ENCODE data around the gene ST3GAL3. TPM values are rescaled to one million over a fixed set of nuclear protein-coding genes. Genes with fewer than 3 reads are reported as not detected.

ST3GAL3 gene
- total and polyA plus RNA-seq, 10 of the 15 experiments (the other 5 are each of a cell fraction or from before 2014, with no cell fraction given) = 1.2 to 19.3 (median 11.0) TPM

DNA sequence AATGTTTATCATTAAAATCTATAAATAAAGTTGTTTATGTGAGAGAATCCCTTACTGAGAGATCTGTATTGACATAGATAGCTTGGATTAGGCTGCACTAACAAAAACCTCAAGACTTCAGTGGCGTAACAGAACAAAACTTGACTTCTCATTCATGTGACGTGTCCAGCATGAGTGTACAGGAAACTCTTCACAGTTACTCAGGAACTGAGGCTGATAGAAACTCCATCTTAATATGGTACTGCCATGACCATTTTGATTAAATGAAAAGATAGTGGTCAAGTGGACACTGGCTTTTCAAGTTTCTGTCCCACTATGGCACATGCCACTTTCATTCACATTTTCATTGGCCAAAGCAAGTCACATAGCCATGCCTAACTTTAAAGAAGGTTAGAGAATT, 3.7 kb downstream of the ST3GAL3 start:
- peaks cover 0 to 5% of the 10 kb centered on the region in 2 experiments; a peak in 1 of 4 replicates for H3K36me3 ChIP-seq (ENCODE audit: control insufficient read depth in 2 of 2, insufficient read depth in 2 of 2, low read length in 1 of 2)
- no peaks in the 10 kb centered on the region for H4K20me1 ChIP-seq (ENCODE audit: control insufficient read depth, insufficient read depth)
- ATAC-seq (no peak), FAIRE-seq (no peak), DNase-seq (ENCODE audit: low read depth, low spot score) (no peak)
- H3K4me1 ChIP-seq (ENCODE audit: control insufficient read depth, insufficient read depth, low read length) = peaks cover 3% of the 10 kb centered on the region; the same call in 1 of the 2 replicates
- H3K9me3 ChIP-seq (replicated peaks; ENCODE audit: control insufficient read depth, insufficient read depth, low read length) = no peaks in the 10 kb centered on the region
- ChIA-PET CTCF (interaction anchor here (1.1 to 1.8 kb wide), 2 partner anchors 57 to 223 kb away, joined by 7 to 8 read pairs; no protein-coding TSS in a partner anchor), RAD21 (ENCODE audit: unreplicated experiment) (interaction anchor here (1.5 kb wide), 1 partner anchor 52 kb away, joined by 5 read pairs; no protein-coding TSS in a partner anchor), SMC1A (ENCODE audit: uncharacterized antibody, unreplicated experiment) (interaction anchor here (0.9 to 1.6 kb wide), 3 partner anchors 58 to 235 kb away, joined by 3 to 4 read pairs (median 3); partner anchors contain the start of gene KDM4A), POLR2A (interaction anchor here (0.7 to 1.3 kb wide), 2 partner anchors 12 to 57 kb away, joined by 3 to 5 read pairs; no protein-coding TSS in a partner anchor)
- H3K4me2 ChIP-seq (ENCODE audit: control insufficient read depth, insufficient read depth) = no peak overlapping the region; the same call in 1 of the 2 replicates
- H3K9ac ChIP-seq (ENCODE audit: control insufficient read depth, insufficient read depth, low read length) = no peak overlapping the region
- no peak overlapping the region for H2AFZ ChIP-seq (ENCODE audit: control insufficient read depth, low read depth, low read length)
- H3K27ac ChIP-seq (ENCODE audit: control insufficient read depth, insufficient read depth) = no peak overlapping the region
- no peak overlapping the region for H3K4me3 ChIP-seq
- 70% methylated on average over 2 of the region's 2 CpGs for WGBS (ENCODE audit: insufficient coverage, insufficient replicate concordance, low lambda C conversion rate, missing lambda C conversion rate)
- H3K27me3 ChIP-seq (replicated peaks in 1 of 2; ENCODE audit: control insufficient read depth in 2 of 2, insufficient read depth in 2 of 2, low read length in 1 of 2) = no peaks in the 10 kb centered on the region
- intact Hi-C loops (cut with micrococcal nuclease; ENCODE audit: unreplicated experiment) (no loop called here), in situ Hi-C loops (cut with MboI) (no loop called here)
- peaks cover 31% of the 10 kb centered on the region for H3K79me2 ChIP-seq (ENCODE audit: control insufficient read depth, insufficient read depth, low read length)
- no TSS peak for BruUV-seq (replicated peaks)
- TF ChIP-seq HCFC1 (IDR thresholded peaks at IDR 0.05; ENCODE audit: low read length) (no peak), SREBF2 (IDR thresholded peaks at IDR 0.05; ENCODE audit: low read length) (no peak), NR2C1 (IDR thresholded peaks at IDR 0.05) (no peak), STAT3 (IDR thresholded peaks at IDR 0.05; ENCODE audit: low read depth, low read length) (no peak), HDAC6 (IDR thresholded peaks at IDR 0.05; ENCODE audit: unreplicated experiment) (no peak), TBL1XR1 (IDR thresholded peaks at IDR 0.05; ENCODE audit: low read depth, low read length) (no peak), BACH1 (IDR thresholded peaks at IDR 0.05; ENCODE audit: borderline replicate concordance) (no peak), MEF2A (IDR thresholded peaks at IDR 0.05; ENCODE audit: insufficient read depth, low read depth, low read length) (no peak), SUZ12 (IDR thresholded peaks at IDR 0.05; ENCODE audit: unreplicated experiment) (no peak), RBBP5 (conservative IDR thresholded peaks at IDR 0.05) (no peak), POLR2AphosphoS2 (IDR thresholded peaks at IDR 0.05; ENCODE audit: low read depth, low read length) (no peak), LARP7 (IDR thresholded peaks at IDR 0.05) (no peak), NR2C2 (IDR thresholded peaks at IDR 0.05; ENCODE audit: borderline replicate concordance, control insufficient read depth, insufficient read length, low read depth) (no peak), SUPT20H (IDR thresholded peaks at IDR 0.05; ENCODE audit: borderline replicate concordance, control insufficient read depth, low read depth, low read length) (no peak)
- TF ChIP-seq, protein P1, sequence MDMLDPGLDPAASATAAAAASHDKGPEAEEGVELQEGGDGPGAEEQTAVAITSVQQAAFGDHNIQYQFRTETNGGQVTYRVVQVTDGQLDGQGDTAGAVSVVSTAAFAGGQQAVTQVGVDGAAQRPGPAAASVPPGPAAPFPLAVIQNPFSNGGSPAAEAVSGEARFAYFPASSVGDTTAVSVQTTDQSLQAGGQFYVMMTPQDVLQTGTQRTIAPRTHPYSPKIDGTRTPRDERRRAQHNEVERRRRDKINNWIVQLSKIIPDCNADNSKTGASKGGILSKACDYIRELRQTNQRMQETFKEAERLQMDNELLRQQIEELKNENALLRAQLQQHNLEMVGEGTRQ (IDR thresholded peaks at IDR 0.05; ENCODE audit: borderline replicate concordance, low read depth, low read length) = no peak
- TF ChIP-seq, protein P2, sequence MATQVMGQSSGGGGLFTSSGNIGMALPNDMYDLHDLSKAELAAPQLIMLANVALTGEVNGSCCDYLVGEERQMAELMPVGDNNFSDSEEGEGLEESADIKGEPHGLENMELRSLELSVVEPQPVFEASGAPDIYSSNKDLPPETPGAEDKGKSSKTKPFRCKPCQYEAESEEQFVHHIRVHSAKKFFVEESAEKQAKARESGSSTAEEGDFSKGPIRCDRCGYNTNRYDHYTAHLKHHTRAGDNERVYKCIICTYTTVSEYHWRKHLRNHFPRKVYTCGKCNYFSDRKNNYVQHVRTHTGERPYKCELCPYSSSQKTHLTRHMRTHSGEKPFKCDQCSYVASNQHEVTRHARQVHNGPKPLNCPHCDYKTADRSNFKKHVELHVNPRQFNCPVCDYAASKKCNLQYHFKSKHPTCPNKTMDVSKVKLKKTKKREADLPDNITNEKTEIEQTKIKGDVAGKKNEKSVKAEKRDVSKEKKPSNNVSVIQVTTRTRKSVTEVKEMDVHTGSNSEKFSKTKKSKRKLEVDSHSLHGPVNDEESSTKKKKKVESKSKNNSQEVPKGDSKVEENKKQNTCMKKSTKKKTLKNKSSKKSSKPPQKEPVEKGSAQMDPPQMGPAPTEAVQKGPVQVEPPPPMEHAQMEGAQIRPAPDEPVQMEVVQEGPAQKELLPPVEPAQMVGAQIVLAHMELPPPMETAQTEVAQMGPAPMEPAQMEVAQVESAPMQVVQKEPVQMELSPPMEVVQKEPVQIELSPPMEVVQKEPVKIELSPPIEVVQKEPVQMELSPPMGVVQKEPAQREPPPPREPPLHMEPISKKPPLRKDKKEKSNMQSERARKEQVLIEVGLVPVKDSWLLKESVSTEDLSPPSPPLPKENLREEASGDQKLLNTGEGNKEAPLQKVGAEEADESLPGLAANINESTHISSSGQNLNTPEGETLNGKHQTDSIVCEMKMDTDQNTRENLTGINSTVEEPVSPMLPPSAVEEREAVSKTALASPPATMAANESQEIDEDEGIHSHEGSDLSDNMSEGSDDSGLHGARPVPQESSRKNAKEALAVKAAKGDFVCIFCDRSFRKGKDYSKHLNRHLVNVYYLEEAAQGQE (IDR thresholded peaks at IDR 0.05; ENCODE audit: low read depth, low read length) = no peak
- TF ChIP-seq, protein P3, sequence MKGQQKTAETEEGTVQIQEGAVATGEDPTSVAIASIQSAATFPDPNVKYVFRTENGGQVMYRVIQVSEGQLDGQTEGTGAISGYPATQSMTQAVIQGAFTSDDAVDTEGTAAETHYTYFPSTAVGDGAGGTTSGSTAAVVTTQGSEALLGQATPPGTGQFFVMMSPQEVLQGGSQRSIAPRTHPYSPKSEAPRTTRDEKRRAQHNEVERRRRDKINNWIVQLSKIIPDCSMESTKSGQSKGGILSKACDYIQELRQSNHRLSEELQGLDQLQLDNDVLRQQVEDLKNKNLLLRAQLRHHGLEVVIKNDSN (IDR thresholded peaks at IDR 0.05; ENCODE audit: borderline replicate concordance, extremely low read length, insufficient read depth, low read depth, low read length) = no peak
- TF ChIP-seq, protein P4, sequence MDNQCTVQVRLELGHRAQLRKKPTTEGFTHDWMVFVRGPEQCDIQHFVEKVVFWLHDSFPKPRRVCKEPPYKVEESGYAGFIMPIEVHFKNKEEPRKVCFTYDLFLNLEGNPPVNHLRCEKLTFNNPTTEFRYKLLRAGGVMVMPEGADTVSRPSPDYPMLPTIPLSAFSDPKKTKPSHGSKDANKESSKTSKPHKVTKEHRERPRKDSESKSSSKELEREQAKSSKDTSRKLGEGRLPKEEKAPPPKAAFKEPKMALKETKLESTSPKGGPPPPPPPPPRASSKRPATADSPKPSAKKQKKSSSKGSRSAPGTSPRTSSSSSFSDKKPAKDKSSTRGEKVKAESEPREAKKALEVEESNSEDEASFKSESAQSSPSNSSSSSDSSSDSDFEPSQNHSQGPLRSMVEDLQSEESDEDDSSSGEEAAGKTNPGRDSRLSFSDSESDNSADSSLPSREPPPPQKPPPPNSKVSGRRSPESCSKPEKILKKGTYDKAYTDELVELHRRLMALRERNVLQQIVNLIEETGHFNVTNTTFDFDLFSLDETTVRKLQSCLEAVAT (IDR thresholded peaks at IDR 0.05) = no peak

Data from GM12878 (cell line).